HG02852 (cell line): Measurements from ENCODE around the gene ALG1L2.
"Not testable (repeated sequence)": the region's sequence is repeated elsewhere in the genome, so short reads cannot be mapped to it uniquely, and the experiment has no call there.

Experiments
- ATAC-seq: cut with Tn5 transposase; IDR thresholded peaks from one replicate; pipeline ENCODE4 v1.9.1; 2021; ENCODE audit warnings: mild to moderate bottlenecking, moderate library complexity; ENCODE audit not compliant: unreplicated experiment

Gene ALG1L2

GRCh38 chr3:130122891-130123775, 41.5 kb downstream of the ALG1L2 start:
- not testable (repeated sequence) for ATAC-seq

GRCh38 chr3:130125406-130125805, 43.8 kb downstream of the ALG1L2 start:
- not testable (repeated sequence) for ATAC-seq

GRCh38 chr3:130136337-130136736, 54.7 kb downstream of the ALG1L2 start:
- not testable (repeated sequence) for ATAC-seq

- ATAC-seq = not testable (repeated sequence)
Observed at GRCh38 chr3:130137685-130138084, 56.1 kb downstream of the ALG1L2 start.

GRCh38 chr3:130138992-130139391, 57.4 kb downstream of the ALG1L2 start:
- ATAC-seq = not testable (repeated sequence)

- ATAC-seq = not testable (repeated sequence)
Observed at GRCh38 chr3:130140756-130141155, 59.1 kb downstream of the ALG1L2 start.

- not testable (repeated sequence) for ATAC-seq
Observed at GRCh38 chr3:130143648-130144327, 62.2 kb downstream of the ALG1L2 start.

- not testable (repeated sequence) for ATAC-seq
Observed at GRCh38 chr3:130144328-130144650, 62.7 kb downstream of the ALG1L2 start.

GRCh38 chr3:130145456-130145855, 63.8 kb downstream of the ALG1L2 start:
- ATAC-seq = not testable (repeated sequence)

- not testable (repeated sequence) for ATAC-seq
Observed at GRCh38 chr3:130146465-130146864, 64.8 kb downstream of the ALG1L2 start.
